ENCODE measurements around the gene APCDD1. TPM values are rescaled to one million over a fixed set of nuclear protein-coding genes. Genes with fewer than 3 reads are reported as not detected.

The APCDD1 gene
- total and polyA plus RNA-seq, 2 donors (not counting 1 experiment from before 2014, with no cell fraction given), result 15.3 to 17.3 TPM

DNA sequence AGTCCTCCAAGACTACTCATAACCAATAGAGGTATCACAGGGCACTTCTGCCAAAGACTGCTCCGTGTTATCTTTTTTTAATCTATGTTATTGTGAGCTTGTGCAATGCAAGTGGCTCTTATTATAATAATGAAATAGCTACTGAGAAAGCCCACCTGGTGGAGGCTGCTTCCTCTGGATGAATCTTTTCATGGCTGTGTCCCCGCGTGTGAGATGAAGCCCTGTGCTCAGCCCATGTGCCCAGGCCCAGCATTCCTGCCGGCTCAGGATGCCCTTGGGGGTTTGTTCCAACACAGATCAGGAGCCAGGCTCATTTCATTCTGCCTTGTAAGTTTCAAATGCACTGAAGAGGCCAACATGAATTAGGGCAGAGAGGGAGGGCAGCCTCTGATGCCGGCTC, 18.7 kb downstream of the APCDD1 start:
- Histone ChIP-seq H3K4me2 (ENCODE audit: extremely low read depth, insufficient read depth, low read length) (no peak overlapping the region), H3K27ac (ENCODE audit: insufficient read depth, low read length) (no peak overlapping the region), H3K4me1 (ENCODE audit: control insufficient read depth, extremely low read depth, insufficient read depth, low read length) (no peaks in the 10 kb centered on the region), H3K9me3 (ENCODE audit: control insufficient read depth, insufficient read depth, low read depth, low read length) (no peaks in the 10 kb centered on the region), H3K36me3 (ENCODE audit: control insufficient read depth, insufficient read depth, low read length) (no peaks in the 10 kb centered on the region), H3K79me2 (ENCODE audit: control insufficient read depth, insufficient read depth, low read length) (no peaks in the 10 kb centered on the region), H3K27me3 (ENCODE audit: control insufficient read depth, insufficient read depth, low read length) (no peaks in the 10 kb centered on the region), H4K20me1 (ENCODE audit: control insufficient read depth, extremely low read depth, insufficient read depth, low read length) (no peaks in the 10 kb centered on the region), H3K9ac (ENCODE audit: insufficient read depth, low read length) (no peak overlapping the region), H2AFZ (ENCODE audit: low read length) (no peak overlapping the region), H3K4me3 (replicated peaks in 1 of 4; ENCODE audit: control extremely low read depth in 1 of 4, insufficient read depth in 1 of 4, low read depth in 3 of 4, low read length in 4 of 4) (no peak overlapping the region)
- DNase-seq (ENCODE audit: low read depth in 2 of 2), result no peak
- no peak for TF ChIP-seq EZH2 (IDR thresholded peaks at IDR 0.05; ENCODE audit: low read length, missing control alignments)
- TF ChIP-seq, protein P1, sequence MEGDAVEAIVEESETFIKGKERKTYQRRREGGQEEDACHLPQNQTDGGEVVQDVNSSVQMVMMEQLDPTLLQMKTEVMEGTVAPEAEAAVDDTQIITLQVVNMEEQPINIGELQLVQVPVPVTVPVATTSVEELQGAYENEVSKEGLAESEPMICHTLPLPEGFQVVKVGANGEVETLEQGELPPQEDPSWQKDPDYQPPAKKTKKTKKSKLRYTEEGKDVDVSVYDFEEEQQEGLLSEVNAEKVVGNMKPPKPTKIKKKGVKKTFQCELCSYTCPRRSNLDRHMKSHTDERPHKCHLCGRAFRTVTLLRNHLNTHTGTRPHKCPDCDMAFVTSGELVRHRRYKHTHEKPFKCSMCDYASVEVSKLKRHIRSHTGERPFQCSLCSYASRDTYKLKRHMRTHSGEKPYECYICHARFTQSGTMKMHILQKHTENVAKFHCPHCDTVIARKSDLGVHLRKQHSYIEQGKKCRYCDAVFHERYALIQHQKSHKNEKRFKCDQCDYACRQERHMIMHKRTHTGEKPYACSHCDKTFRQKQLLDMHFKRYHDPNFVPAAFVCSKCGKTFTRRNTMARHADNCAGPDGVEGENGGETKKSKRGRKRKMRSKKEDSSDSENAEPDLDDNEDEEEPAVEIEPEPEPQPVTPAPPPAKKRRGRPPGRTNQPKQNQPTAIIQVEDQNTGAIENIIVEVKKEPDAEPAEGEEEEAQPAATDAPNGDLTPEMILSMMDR (conservative IDR thresholded peaks at IDR 0.05 in 1 of 2, IDR thresholded peaks at IDR 0.05 in 1 of 2; ENCODE audit: low read depth in 1 of 2, low read length in 2 of 2), result no peak

- no peaks in the 10 kb centered on the region for H4K20me1 ChIP-seq (ENCODE audit: control insufficient read depth, extremely low read depth, insufficient read depth, low read length)
- H3K27ac ChIP-seq (ENCODE audit: insufficient read depth, low read length), result no peak overlapping the region
- H3K79me2 ChIP-seq (ENCODE audit: control insufficient read depth, insufficient read depth, low read length), result no peaks in the 10 kb centered on the region
- H2AFZ ChIP-seq (ENCODE audit: low read length), result no peak overlapping the region
- DNase-seq (ENCODE audit: low read depth in 2 of 2), result no peak
- no peaks in the 10 kb centered on the region for H3K4me1 ChIP-seq (ENCODE audit: control insufficient read depth, extremely low read depth, insufficient read depth, low read length)
- no peak for TF ChIP-seq EZH2 (IDR thresholded peaks at IDR 0.05; ENCODE audit: low read length, missing control alignments)
- TF ChIP-seq, protein P1 (conservative IDR thresholded peaks at IDR 0.05 in 1 of 2, IDR thresholded peaks at IDR 0.05 in 1 of 2; ENCODE audit: low read depth in 1 of 2, low read length in 2 of 2), result no peak
- H3K9ac ChIP-seq (ENCODE audit: insufficient read depth, low read length), result no peak overlapping the region
- no peaks in the 10 kb centered on the region for H3K36me3 ChIP-seq (ENCODE audit: control insufficient read depth, insufficient read depth, low read length)
- no peaks in the 10 kb centered on the region for H3K9me3 ChIP-seq (ENCODE audit: control insufficient read depth, insufficient read depth, low read depth, low read length)
- H3K4me2 ChIP-seq (ENCODE audit: extremely low read depth, insufficient read depth, low read length), result no peak overlapping the region
- no peaks in the 10 kb centered on the region for H3K27me3 ChIP-seq (ENCODE audit: control insufficient read depth, insufficient read depth, low read length)
- no peak overlapping the region for H3K4me3 ChIP-seq (replicated peaks in 1 of 4; ENCODE audit: control extremely low read depth in 1 of 4, insufficient read depth in 1 of 4, low read depth in 3 of 4, low read length in 4 of 4)
These were observed 19.9 kb downstream of the APCDD1 start for GRCh38 chr18:10474309-10474708.

- H3K36me3 ChIP-seq (ENCODE audit: control insufficient read depth, insufficient read depth, low read length), result no peaks in the 10 kb centered on the region
- no peaks in the 10 kb centered on the region for H3K9me3 ChIP-seq (ENCODE audit: control insufficient read depth, insufficient read depth, low read depth, low read length)
- no peak overlapping the region for H3K4me3 ChIP-seq (replicated peaks in 1 of 4; ENCODE audit: control extremely low read depth in 1 of 4, insufficient read depth in 1 of 4, low read depth in 3 of 4, low read length in 4 of 4)
- TF ChIP-seq, protein P1 (conservative IDR thresholded peaks at IDR 0.05 in 1 of 2, IDR thresholded peaks at IDR 0.05 in 1 of 2; ENCODE audit: low read depth in 1 of 2, low read length in 2 of 2), result no peak
- no peak for TF ChIP-seq EZH2 (IDR thresholded peaks at IDR 0.05; ENCODE audit: low read length, missing control alignments)
- DNase-seq (ENCODE audit: low read depth in 2 of 2), result no peak
- H3K27me3 ChIP-seq (ENCODE audit: control insufficient read depth, insufficient read depth, low read length), result no peaks in the 10 kb centered on the region
- no peak overlapping the region for H2AFZ ChIP-seq (ENCODE audit: low read length)
- no peaks in the 10 kb centered on the region for H3K4me1 ChIP-seq (ENCODE audit: control insufficient read depth, extremely low read depth, insufficient read depth, low read length)
- H4K20me1 ChIP-seq (ENCODE audit: control insufficient read depth, extremely low read depth, insufficient read depth, low read length), result no peaks in the 10 kb centered on the region
- no peak overlapping the region for H3K27ac ChIP-seq (ENCODE audit: insufficient read depth, low read length)
- no peaks in the 10 kb centered on the region for H3K79me2 ChIP-seq (ENCODE audit: control insufficient read depth, insufficient read depth, low read length)
- no peak overlapping the region for H3K9ac ChIP-seq (ENCODE audit: insufficient read depth, low read length)
- no peak overlapping the region for H3K4me2 ChIP-seq (ENCODE audit: extremely low read depth, insufficient read depth, low read length)
These were observed 20.8 kb downstream of the APCDD1 start for GRCh38 chr18:10475276-10475653.
